AG09309 (cell line): ENCODE measurements around the gene CYB561D2.

Experiments used
- DNase-seq: peaks from one replicate; pipeline ENCODE4 v3.0.0-alpha.2; 2010; ENCODE audit warnings: low read depth
- H3K4me3 ChIP-seq: 2 replicates; pipeline ENCODE4 v1.5.1; 2011; ENCODE audit warnings: mild to moderate bottlenecking, low read depth, low read length, moderate library complexity; ENCODE audit not compliant: control insufficient read depth
- TF ChIP-seq, protein P1 (sequence below): IDR thresholded peaks from 2 replicates; pipeline ENCODE4 v1.5.1; 2011; ENCODE audit warnings: mild to moderate bottlenecking, low read depth, low read length, inconsistent platforms; ENCODE audit not compliant: insufficient read depth, control insufficient read depth; ENCODE audit errors: missing control alignments

The CYB561D2 gene

DNA sequence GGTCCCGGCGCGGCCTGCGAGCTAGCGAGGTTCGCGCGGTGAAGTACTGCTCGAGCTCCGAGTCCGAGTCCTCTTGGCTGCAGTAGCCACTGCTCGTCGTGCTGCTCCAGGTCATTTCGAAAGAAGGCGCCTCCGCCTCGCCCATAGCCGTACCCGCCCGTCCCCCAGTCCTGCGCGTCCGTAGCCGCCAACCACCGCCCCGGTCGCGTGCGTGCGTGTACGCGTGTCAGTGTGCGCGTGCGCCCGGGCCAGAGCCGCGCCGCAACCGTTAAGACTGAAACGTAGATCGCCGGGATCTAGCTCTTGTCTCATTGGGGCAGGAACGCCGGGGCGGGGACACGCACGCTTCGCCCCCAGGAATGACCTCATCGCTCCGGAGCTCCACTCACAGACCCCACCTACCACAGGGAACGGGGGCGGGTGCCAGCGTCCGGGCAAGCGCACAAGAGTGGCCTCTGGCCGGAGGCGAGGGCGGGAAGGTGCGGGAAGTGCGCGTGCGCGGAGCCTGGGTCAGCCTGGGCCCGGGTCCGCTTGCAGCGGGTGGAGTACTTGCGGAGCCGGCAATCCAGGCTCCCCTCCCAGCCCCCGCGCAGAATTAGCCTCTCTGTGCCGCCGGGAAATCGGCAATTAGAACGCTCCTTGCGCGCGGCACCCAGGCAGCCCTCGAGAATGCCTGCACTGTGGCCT lies 13.3 kb upstream of the CYB561D2 start:
- peak overlapping the region; percentile 90 for H3K4me3 ChIP-seq
- TF ChIP-seq, protein P1, sequence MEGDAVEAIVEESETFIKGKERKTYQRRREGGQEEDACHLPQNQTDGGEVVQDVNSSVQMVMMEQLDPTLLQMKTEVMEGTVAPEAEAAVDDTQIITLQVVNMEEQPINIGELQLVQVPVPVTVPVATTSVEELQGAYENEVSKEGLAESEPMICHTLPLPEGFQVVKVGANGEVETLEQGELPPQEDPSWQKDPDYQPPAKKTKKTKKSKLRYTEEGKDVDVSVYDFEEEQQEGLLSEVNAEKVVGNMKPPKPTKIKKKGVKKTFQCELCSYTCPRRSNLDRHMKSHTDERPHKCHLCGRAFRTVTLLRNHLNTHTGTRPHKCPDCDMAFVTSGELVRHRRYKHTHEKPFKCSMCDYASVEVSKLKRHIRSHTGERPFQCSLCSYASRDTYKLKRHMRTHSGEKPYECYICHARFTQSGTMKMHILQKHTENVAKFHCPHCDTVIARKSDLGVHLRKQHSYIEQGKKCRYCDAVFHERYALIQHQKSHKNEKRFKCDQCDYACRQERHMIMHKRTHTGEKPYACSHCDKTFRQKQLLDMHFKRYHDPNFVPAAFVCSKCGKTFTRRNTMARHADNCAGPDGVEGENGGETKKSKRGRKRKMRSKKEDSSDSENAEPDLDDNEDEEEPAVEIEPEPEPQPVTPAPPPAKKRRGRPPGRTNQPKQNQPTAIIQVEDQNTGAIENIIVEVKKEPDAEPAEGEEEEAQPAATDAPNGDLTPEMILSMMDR, result no peak
- peak; percentile 98 for DNase-seq

DNA sequence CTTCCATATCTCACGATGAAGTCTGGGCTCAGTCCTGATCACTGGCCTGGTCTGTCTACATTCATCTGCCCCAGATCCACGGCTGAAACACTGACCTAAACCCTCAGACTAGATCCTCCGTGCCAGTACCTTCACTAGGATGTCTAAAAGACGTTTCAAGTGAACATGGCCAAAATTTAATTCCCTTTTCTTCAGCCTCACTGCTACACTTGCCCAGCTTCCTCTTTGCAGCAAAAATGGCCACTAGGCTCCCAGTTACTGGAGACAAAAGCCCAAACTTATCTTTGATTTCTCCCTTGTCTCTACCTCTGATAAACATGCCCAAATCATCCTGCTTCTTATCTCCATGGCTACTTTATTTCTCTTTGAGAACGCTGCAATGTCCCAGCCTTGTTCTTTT lies 11.7 kb upstream of the CYB561D2 start:
- TF ChIP-seq, protein P1, result no peak
- H3K4me3 ChIP-seq, result no peak overlapping the region; the same call in 1 of the 2 replicates
- DNase-seq, result no peak

GRCh38 chr3:50339485-50340146 lies 11.0 kb upstream of the CYB561D2 start:
- no peak for DNase-seq
- TF ChIP-seq, protein P1, result no peak
- H3K4me3 ChIP-seq, result peak overlapping the region; percentile 61

- peak overlapping the region; percentile 61 for H3K4me3 ChIP-seq
- no peak for DNase-seq
- TF ChIP-seq, protein P1, result no peak
Measured at GRCh38 chr3:50340147-50340447, 10.6 kb upstream of the CYB561D2 start.

GRCh38 chr3:50340448-50341329 lies 10.0 kb upstream of the CYB561D2 start, which contains the start of gene RASSF1:
Gene RASSF1 (minus strand): TSS chr3:50340836. CDS start chr3:50340805, 31 bp downstream.
- no peak for DNase-seq

GRCh38 chr3:50341537-50341936 lies 9.1 kb upstream of the CYB561D2 start:
- H3K4me3 ChIP-seq, result peak overlapping the region; percentile 61
- TF ChIP-seq, protein P1, result no peak
- no peak for DNase-seq

More at GRCh38 chr3:50340448-50341329, 10.0 kb upstream of the CYB561D2 start, which contains the start of gene RASSF1:
- H3K4me3 ChIP-seq, result peak within 1 kb of the TSS; percentile 61
- TF ChIP-seq, protein P1, result no peak
